Measurements from ENCODE around the gene NMNAT2.
A peak's percentile ranks its signal among the peaks of the same experiment; 100 is the strongest.

GRCh38 chr1:183287191-183287675 lies 130.9 kb downstream of the NMNAT2 start:
- TF ChIP-seq EP300 (IDR thresholded peaks at IDR 0.05; ENCODE audit: low read depth), result no peak
- TF ChIP-seq CTCF (IDR thresholded peaks at IDR 0.05), result no peak
- TF ChIP-seq POLR2AphosphoS5 (IDR thresholded peaks at IDR 0.05), result peak in 2 of 3 donors; percentile 12 to 68
- TF ChIP-seq POLR2A (IDR thresholded peaks at IDR 0.05), result no peak

All from transverse colon (tissue), 4 donors.